Stimulated activated CD8-positive, alpha-beta memory T cell treated with anti-CD3 and anti-CD28 coated beads, Interleukin-2, amount 100 ng/mL, for 48 hours (primary cell): ENCODE results near the gene PCNA.
A peak's percentile ranks its signal among the peaks of the same experiment; 100 is the strongest.
"Not testable (repeated sequence)": the region's sequence is repeated elsewhere in the genome, so short reads cannot be mapped to it uniquely, and the experiment has no call there.

Source experiments
- DNase-seq, 2 donors: peaks; one replicate each; pipeline ENCODE4 v3.0.0-alpha.2; 2020; ENCODE audit warnings: low read depth in 2 of 2

Gene PCNA

GRCh38 chr20:5096463-5096862 lies 23.3 kb downstream of the PCNA start:
- no peak for DNase-seq

GRCh38 chr20:5095931-5096330 lies 23.8 kb downstream of the PCNA start:
- DNase-seq, result no peak

GRCh38 chr20:5095454-5095853 lies 24.3 kb downstream of the PCNA start:
- DNase-seq, result no peak

- DNase-seq, result no peak
Measured at GRCh38 chr20:5092765-5093339, 26.9 kb downstream of the PCNA start.

- DNase-seq, result no peak
Measured at GRCh38 chr20:5091902-5092301, 27.9 kb downstream of the PCNA start.

DNA sequence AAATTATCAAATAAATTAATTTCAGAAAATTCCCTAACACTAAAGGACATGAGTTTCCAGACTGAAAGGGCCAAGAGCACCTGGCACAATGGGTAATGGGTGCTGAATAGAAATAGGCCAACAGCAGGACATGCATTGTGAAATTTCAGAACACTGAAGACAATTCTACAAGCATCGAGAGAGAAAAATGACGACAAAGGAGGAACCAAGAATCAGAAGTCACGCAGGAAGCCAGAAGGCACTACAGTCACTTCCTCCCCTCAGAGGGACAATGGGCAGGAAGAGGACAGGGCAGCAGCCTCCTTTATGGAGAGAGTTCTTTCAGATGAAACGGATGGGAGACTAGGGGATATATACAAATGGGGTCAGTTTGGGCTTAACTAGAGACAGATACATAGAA lies 29.6 kb downstream of the PCNA start:
- DNase-seq, result no peak

DNA sequence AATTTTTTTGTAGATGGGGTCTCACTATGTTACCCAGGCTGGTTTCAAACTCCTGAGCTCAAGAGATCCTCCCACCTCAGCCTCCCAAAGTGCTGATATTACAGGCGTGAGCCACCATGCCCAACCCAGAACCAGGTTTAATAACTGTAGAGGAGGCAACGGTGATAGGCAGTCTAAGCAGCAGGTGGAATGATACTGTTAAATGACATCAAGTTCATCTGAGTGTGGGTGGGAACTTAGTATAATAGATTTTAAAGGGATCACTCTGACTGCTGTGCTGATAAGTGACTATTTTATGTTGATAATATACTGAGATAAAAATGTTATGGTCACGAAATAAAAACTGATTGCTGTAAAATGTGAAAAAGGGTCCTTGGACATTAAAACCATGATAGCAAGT lies 31.1 kb downstream of the PCNA start:
- DNase-seq, result no peak

DNA sequence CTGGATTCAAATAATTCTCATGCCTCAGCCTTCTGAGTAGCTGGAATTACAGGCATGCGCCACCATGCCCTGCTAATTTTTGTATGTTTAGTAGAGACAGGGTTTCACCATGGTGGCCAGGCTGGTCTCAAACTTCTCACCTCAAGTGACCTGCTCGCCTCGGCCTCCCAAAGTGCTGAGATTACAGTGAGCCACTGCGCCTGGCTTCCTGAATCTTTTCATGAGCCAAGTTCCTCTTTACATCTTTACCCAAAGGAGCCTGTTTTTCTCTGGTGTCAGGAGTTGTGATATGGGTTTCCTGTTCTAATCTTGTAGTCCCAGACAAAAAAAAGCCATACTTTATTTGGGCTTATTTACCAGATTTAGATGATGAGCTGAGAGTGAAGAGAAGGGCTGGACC lies 34.4 kb downstream of the PCNA start:
- DNase-seq, result no peak

- DNase-seq, result no peak
Measured at GRCh38 chr20:5080384-5080877, 39.3 kb downstream of the PCNA start.

- peak; percentile 48 to 67 for DNase-seq
Measured at GRCh38 chr20:5078399-5078958, 41.3 kb downstream of the PCNA start.

GRCh38 chr20:5077761-5078387 lies 41.9 kb downstream of the PCNA start:
- no peak for DNase-seq

- DNase-seq, result not testable (repeated sequence)
Measured at GRCh38 chr20:5076913-5077312, 42.8 kb downstream of the PCNA start.

- DNase-seq, result no peak
Measured at GRCh38 chr20:5074232-5074674, 45.5 kb downstream of the PCNA start.

GRCh38 chr20:5073660-5074231 lies 46.0 kb downstream of the PCNA start:
- no peak for DNase-seq

GRCh38 chr20:5072756-5073659 lies 46.8 kb downstream of the PCNA start:
- no peak for DNase-seq

GRCh38 chr20:5071942-5072341 lies 47.8 kb downstream of the PCNA start:
- DNase-seq, result not testable (repeated sequence)

- no peak for DNase-seq
Measured at GRCh38 chr20:5070570-5070969, 49.2 kb downstream of the PCNA start.

GRCh38 chr20:5070081-5070480 lies 49.7 kb downstream of the PCNA start:
- no peak for DNase-seq

GRCh38 chr20:5069141-5069806 lies 50.5 kb downstream of the PCNA start:
- DNase-seq, result no peak

GRCh38 chr20:5067877-5068645 lies 51.7 kb downstream of the PCNA start:
- no peak for DNase-seq
